A673 (cell line): ENCODE data around the gene PRRT4. TPM values are rescaled to one million over a fixed set of nuclear protein-coding genes. Genes with fewer than 3 reads are reported as not detected.
A peak's percentile ranks its signal among the peaks of the same experiment; 100 is the strongest.

Experiments
- BruUV-seq: library from RNA; stranded (reverse); fragments of 400-500 nt; replicated peaks from 2 replicates; lab custom pipeline; 2021; lab: Mats Ljungman, UMichigan
- CTCF ChIA-PET: fragments of 300-600 bp; sonication (Branson Sonifier 250); formaldehyde crosslinking; loops from one replicate; lab custom pipeline; 2022; ENCODE audit warnings: antibody characterized with exemption; lab: Charles Lee
- POLR2A ChIA-PET: fragments of 300-600 bp; sonication (Branson Sonifier 250); formaldehyde crosslinking; loops from one replicate; lab custom pipeline; 2022; ENCODE audit warnings: antibody characterized with exemption; ENCODE audit not compliant: low non-redundant PET; lab: Charles Lee
- DNase-seq: peaks from one replicate; pipeline ENCODE4 v3.0.0-alpha.2; 2015; ENCODE audit warnings: low spot score
- H3K27ac ChIP-seq: fragments of 200-600 bp; sonication (generic); 2 replicates; pipeline ENCODE4 v1.5.1; 2016; ENCODE audit warnings: mixed run types, low read depth, mild to moderate bottlenecking, mixed read lengths, antibody characterized with exemption, low read length; ENCODE audit not compliant: poor library complexity, severe bottlenecking
- H3K27me3 ChIP-seq: fragments of 200-600 bp; sonication (generic); replicated peaks from 2 replicates; pipeline ENCODE4 v1.6.1; 2017; ENCODE audit warnings: mixed run types, low read depth, mild to moderate bottlenecking, mixed read lengths, antibody characterized with exemption, low read length; ENCODE audit not compliant: insufficient read depth, poor library complexity
- H3K36me3 ChIP-seq: fragments of 200-600 bp; sonication (generic); 2 replicates; pipeline ENCODE4 v1.6.1; 2016; ENCODE audit warnings: mixed run types, mild to moderate bottlenecking, mixed read lengths, antibody characterized with exemption, low read length; ENCODE audit not compliant: insufficient read depth, poor library complexity, severe bottlenecking
- H3K4me1 ChIP-seq: fragments of 200-600 bp; sonication (generic); 2 replicates; pipeline ENCODE4 v1.6.1; 2017; ENCODE audit warnings: mixed run types, mild to moderate bottlenecking, mixed read lengths, antibody characterized with exemption, low read length; ENCODE audit not compliant: insufficient read depth, poor library complexity, severe bottlenecking
- H3K4me3 ChIP-seq: fragments of 200-600 bp; sonication (generic); 2 replicates; pipeline ENCODE4 v1.5.1; 2016; ENCODE audit warnings: low read depth, mixed run types, mild to moderate bottlenecking, mixed read lengths, low read length; ENCODE audit not compliant: poor library complexity, severe bottlenecking
- H3K9me3 ChIP-seq: fragments of 200-600 bp; sonication (generic); 2 replicates; pipeline ENCODE4 v1.6.1; 2016; ENCODE audit warnings: mixed run types, low read depth, mild to moderate bottlenecking, mixed read lengths, antibody characterized with exemption, low read length; ENCODE audit not compliant: poor library complexity, severe bottlenecking
- EZH2 ChIP-seq: fragments of 200-600 bp; sonication (generic); IDR thresholded peaks from 2 replicates; pipeline ENCODE4 v1.6.1; 2017; ENCODE audit warnings: borderline replicate concordance, low read depth, mild to moderate bottlenecking, mixed read lengths, antibody characterized with exemption, low read length; ENCODE audit not compliant: poor library complexity, severe bottlenecking
- intact Hi-C: fragments of 100-400 bp; cut with micrococcal nuclease; formaldehyde crosslinking; loops from one replicate; pipeline ENCODE4 v1.10.0; 2022; ENCODE audit not compliant: unreplicated experiment
- total RNA-seq: library from RNA; stranded (reverse); gene quantifications from 2 replicates; pipeline ENCODE4 v1.2.3, GENCODE V29; 2021
- TF ChIP-seq, protein P1 (sequence below): fragments of 300-800, 200-600 bp; sonication (generic); conservative IDR thresholded peaks from 2 replicates; pipeline ENCODE4 v1.5.1; 2017; ENCODE audit warnings: low read depth, mild to moderate bottlenecking, antibody characterized with exemption, low read length, moderate library complexity, mixed read lengths

PRRT4 gene
- total RNA-seq, 1 experiment from 2014 or later: 42.4 TPM

- POLR2A ChIA-PET: no interaction called here
- Histone ChIP-seq H3K4me3 (peak overlapping the region; percentile 67), H3K36me3 (no peaks in the 10 kb centered on the region), H3K4me1 (peaks cover 36% of the 10 kb centered on the region), H3K27me3 (no peaks in the 10 kb centered on the region), H3K9me3 (no peaks in the 10 kb centered on the region), H3K27ac (peak overlapping the region; percentile 56)
- no peak for TF ChIP-seq EZH2
- TF ChIP-seq, protein P1, sequence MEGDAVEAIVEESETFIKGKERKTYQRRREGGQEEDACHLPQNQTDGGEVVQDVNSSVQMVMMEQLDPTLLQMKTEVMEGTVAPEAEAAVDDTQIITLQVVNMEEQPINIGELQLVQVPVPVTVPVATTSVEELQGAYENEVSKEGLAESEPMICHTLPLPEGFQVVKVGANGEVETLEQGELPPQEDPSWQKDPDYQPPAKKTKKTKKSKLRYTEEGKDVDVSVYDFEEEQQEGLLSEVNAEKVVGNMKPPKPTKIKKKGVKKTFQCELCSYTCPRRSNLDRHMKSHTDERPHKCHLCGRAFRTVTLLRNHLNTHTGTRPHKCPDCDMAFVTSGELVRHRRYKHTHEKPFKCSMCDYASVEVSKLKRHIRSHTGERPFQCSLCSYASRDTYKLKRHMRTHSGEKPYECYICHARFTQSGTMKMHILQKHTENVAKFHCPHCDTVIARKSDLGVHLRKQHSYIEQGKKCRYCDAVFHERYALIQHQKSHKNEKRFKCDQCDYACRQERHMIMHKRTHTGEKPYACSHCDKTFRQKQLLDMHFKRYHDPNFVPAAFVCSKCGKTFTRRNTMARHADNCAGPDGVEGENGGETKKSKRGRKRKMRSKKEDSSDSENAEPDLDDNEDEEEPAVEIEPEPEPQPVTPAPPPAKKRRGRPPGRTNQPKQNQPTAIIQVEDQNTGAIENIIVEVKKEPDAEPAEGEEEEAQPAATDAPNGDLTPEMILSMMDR: no peak
- intact Hi-C loops: no loop called here
- BruUV-seq: no TSS peak
- CTCF ChIA-PET: no interaction called here
- peak; percentile 41 for DNase-seq
Observed at GRCh38 chr7:128408709-128409595, 47.5 kb upstream of the PRRT4 start.

- Histone ChIP-seq H3K9me3 (no peaks in the 10 kb centered on the region), H3K4me1 (peaks cover 39% of the 10 kb centered on the region), H3K27me3 (no peaks in the 10 kb centered on the region), H3K27ac (peak overlapping the region; percentile 7), H3K4me3 (peak overlapping the region; percentile 67), H3K36me3 (no peaks in the 10 kb centered on the region)
- ChIA-PET CTCF (interaction anchor here (1.4 kb wide), 1 partner anchor 60 kb away, joined by 4 read pairs; no protein-coding TSS in a partner anchor), POLR2A (no interaction called here)
- TF ChIP-seq, protein P1: no peak
- TF ChIP-seq EZH2: no peak
- DNase-seq: peak; percentile 61
- no TSS peak for BruUV-seq
- intact Hi-C loops: no loop called here
Observed at GRCh38 chr7:128407751-128408708, 46.5 kb upstream of the PRRT4 start.

GRCh38 chr7:128407233-128407589 lies 45.7 kb upstream of the PRRT4 start:
- peaks cover 39% of the 10 kb centered on the region for H3K4me1 ChIP-seq
- intact Hi-C loops: no loop called here
- CTCF ChIA-PET: interaction anchor here (1.4 kb wide), 1 partner anchor 60 kb away, joined by 4 read pairs; no protein-coding TSS in a partner anchor
- H3K27me3 ChIP-seq: no peaks in the 10 kb centered on the region
- BruUV-seq: no TSS peak
- no peaks in the 10 kb centered on the region for H3K9me3 ChIP-seq
- H3K4me3 ChIP-seq: no peak overlapping the region
- TF ChIP-seq, protein P1: no peak
- peak overlapping the region; percentile 29 for H3K27ac ChIP-seq
- DNase-seq: no peak
- peaks cover 4% of the 10 kb centered on the region for H3K36me3 ChIP-seq
- POLR2A ChIA-PET: no interaction called here
